HG03060 (cell line): Measurements from ENCODE around the gene RFTN1.

Source experiments
- ATAC-seq: cut with Tn5 transposase; IDR thresholded peaks from one replicate; pipeline ENCODE4 v1.9.1; 2021; ENCODE audit warnings: low read depth, moderate number of reproducible peaks; ENCODE audit not compliant: unreplicated experiment

The RFTN1 gene

GRCh38 chr3:16513141-16514020 lies at the start of gene RFTN1:
RFTN1 (minus strand) TSS chr3:16513699; CDS start chr3:16493869, 19,830 bp downstream.
- no peak for ATAC-seq

GRCh38 chr3:16559653-16560365 lies 46.3 kb upstream of the RFTN1 start:
- no peak for ATAC-seq

- no peak for ATAC-seq
Measured at GRCh38 chr3:16554126-16554525, 40.6 kb upstream of the RFTN1 start.

- ATAC-seq = no peak
Measured at GRCh38 chr3:16552757-16553156, 39.3 kb upstream of the RFTN1 start.

- no peak for ATAC-seq
Measured at GRCh38 chr3:16551342-16551976, 38.0 kb upstream of the RFTN1 start.

GRCh38 chr3:16550676-16551341 lies 37.3 kb upstream of the RFTN1 start:
- ATAC-seq = peak; percentile 62

GRCh38 chr3:16550305-16550675 lies 36.8 kb upstream of the RFTN1 start:
- ATAC-seq = no peak

- no peak for ATAC-seq
Measured at GRCh38 chr3:16548721-16549120, 35.2 kb upstream of the RFTN1 start.

- no peak for ATAC-seq
Measured at GRCh38 chr3:16547561-16548357, 34.3 kb upstream of the RFTN1 start.

- no peak for ATAC-seq
Measured at GRCh38 chr3:16546186-16547010, 32.9 kb upstream of the RFTN1 start.

- no peak for ATAC-seq
Measured at GRCh38 chr3:16545413-16546185, 32.1 kb upstream of the RFTN1 start.

- no peak for ATAC-seq
Measured at GRCh38 chr3:16543242-16543864, 29.9 kb upstream of the RFTN1 start.

- no peak for ATAC-seq
Measured at GRCh38 chr3:16538507-16538906, 25.0 kb upstream of the RFTN1 start.

- ATAC-seq = no peak
Measured at GRCh38 chr3:16536996-16537395, 23.5 kb upstream of the RFTN1 start.

- no peak for ATAC-seq
Measured at GRCh38 chr3:16536344-16536663, 22.8 kb upstream of the RFTN1 start.

- no peak for ATAC-seq
Measured at GRCh38 chr3:16534640-16535262, 21.3 kb upstream of the RFTN1 start.

GRCh38 chr3:16533928-16534574 lies 20.6 kb upstream of the RFTN1 start:
- no peak for ATAC-seq
